Measurements from ENCODE around the gene MDM4. TPM values are rescaled to one million over a fixed set of nuclear protein-coding genes. Genes with fewer than 3 reads are reported as not detected.

MDM4 gene
- total RNA-seq, 1 donor from 2014 or later, result 145 TPM

Other genes starting within 250 kb of the MDM4 start
- gene PLEKHA6, start 156.5 kb upstream of the MDM4 start, total RNA-seq, result 61.5 TPM
- 59.0 TPM for gene PPP1R15B, start 104.6 kb upstream of the MDM4 start, total RNA-seq
- 146 TPM for gene PIK3C2B, start 21.6 kb upstream of the MDM4 start, total RNA-seq
- gene LRRN2, start 169.3 kb downstream of the MDM4 start, total RNA-seq, result 2.1 TPM

Data from ureter (tissue), 1 donor.